ENCODE results near the gene TRPM3.

DNA sequence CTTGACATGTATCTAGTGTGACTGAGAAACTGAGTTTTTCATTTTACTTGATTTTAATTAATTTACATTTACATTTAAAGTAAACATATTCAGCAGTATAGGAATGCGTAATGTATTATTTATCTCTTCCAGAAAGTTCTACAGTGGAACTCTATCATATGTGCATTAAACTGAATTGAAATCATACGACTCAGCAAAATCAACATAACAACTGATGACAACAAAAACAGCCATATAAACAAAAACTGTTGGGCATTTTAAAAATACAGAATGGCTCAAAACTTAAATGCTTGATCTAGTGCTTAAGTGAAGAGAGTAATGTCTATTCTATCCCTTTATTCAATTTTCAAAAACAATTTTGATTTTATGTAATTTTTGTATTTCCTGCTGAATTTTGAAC lies 134.4 kb downstream of the TRPM3 start:
- TF ChIP-seq, protein P1, sequence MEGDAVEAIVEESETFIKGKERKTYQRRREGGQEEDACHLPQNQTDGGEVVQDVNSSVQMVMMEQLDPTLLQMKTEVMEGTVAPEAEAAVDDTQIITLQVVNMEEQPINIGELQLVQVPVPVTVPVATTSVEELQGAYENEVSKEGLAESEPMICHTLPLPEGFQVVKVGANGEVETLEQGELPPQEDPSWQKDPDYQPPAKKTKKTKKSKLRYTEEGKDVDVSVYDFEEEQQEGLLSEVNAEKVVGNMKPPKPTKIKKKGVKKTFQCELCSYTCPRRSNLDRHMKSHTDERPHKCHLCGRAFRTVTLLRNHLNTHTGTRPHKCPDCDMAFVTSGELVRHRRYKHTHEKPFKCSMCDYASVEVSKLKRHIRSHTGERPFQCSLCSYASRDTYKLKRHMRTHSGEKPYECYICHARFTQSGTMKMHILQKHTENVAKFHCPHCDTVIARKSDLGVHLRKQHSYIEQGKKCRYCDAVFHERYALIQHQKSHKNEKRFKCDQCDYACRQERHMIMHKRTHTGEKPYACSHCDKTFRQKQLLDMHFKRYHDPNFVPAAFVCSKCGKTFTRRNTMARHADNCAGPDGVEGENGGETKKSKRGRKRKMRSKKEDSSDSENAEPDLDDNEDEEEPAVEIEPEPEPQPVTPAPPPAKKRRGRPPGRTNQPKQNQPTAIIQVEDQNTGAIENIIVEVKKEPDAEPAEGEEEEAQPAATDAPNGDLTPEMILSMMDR (conservative IDR thresholded peaks at IDR 0.05 in 1 of 2, IDR thresholded peaks at IDR 0.05 in 1 of 2; ENCODE audit: extremely low read depth in 1 of 2, insufficient read depth in 1 of 2, low read depth in 1 of 2, low read length in 2 of 2) = no peak
- no peak for TF ChIP-seq EZH2 (IDR thresholded peaks at IDR 0.05; ENCODE audit: borderline replicate concordance, low read length)
